ENCODE results near the gene RGS3.

DNA sequence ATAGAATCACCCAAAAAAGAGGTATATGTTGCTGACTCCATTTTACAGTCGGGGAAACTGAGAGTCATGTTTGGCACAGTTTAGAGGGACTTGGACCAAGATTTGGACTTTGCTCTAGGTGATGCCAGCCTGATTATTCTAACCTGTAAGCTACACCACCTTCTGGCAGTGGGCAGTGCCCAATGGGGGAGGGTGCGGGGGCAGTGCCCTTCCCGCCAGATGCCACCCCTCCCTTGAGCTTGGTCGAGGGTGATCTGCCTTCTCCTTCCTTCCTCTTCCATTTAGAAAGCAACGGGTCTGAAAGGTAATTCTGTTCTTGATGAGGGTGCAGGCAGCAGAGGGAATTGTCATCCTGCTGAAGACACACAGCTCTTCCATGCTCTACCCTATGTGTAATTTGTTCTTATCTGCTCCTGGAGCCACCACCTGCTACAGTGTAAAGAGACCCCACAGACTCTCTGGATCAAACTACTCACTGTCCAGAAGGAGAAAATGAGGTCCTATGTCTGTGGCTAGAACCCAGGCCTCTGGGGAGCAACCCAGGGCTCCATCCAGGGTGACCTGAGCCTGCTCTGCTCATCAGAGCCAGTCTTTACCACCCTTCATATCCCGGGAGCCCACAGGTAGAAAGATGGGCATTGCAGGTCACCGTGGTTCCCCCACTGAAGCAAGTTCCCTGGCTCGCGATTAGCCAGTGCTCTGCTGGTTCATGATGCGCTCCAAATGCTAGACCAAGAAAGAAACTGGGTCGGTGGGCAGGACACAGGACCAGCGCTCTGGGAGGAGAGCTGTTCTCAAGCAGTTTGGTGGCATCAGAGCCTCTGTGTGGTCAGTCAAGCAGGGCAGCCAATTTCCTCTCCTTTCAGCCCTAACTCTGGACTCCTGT is 156.2 kb downstream of the RGS3 start:
- TF ChIP-seq CTCF (conservative IDR thresholded peaks at IDR 0.05; ENCODE audit: low read length) = no peak
- no peak for TF ChIP-seq EZH2phosphoT487 (IDR thresholded peaks at IDR 0.05; ENCODE audit: borderline replicate concordance, low read depth, low read length)
